Type B pancreatic cell (in vitro differentiated cells): ENCODE results near the gene GATA3. TPM values are rescaled to one million over a fixed set of nuclear protein-coding genes. Genes with fewer than 3 reads are reported as not detected.

Experiments used
- DNase-seq: peaks from one replicate; pipeline ENCODE4 v3.0.0; 2021; ENCODE audit warnings: mixed read lengths; ENCODE audit not compliant: unreplicated experiment; ENCODE audit errors: extremely low spot score
- H3K27ac Mint-ChIP-seq: 2 replicates; pipeline ENCODE4 v1.8.0; 2021; ENCODE audit warnings: mild to moderate bottlenecking, mixed read lengths
- H3K27me3 Mint-ChIP-seq: 2 replicates; pipeline ENCODE4 v1.8.0; 2021; ENCODE audit warnings: mixed read lengths
- H3K36me3 Mint-ChIP-seq: 2 replicates; pipeline ENCODE4 v1.8.0; 2021; ENCODE audit warnings: mixed read lengths
- H3K4me1 Mint-ChIP-seq: one replicate; pipeline ENCODE4 v1.8.0; 2021; ENCODE audit warnings: mixed read lengths; ENCODE audit not compliant: unreplicated experiment
- H3K4me3 Mint-ChIP-seq: 2 replicates; pipeline ENCODE4 v1.8.0; 2021; ENCODE audit warnings: mild to moderate bottlenecking, mixed read lengths
- H3K9me3 Mint-ChIP-seq: 2 replicates; pipeline ENCODE4 v1.8.0; 2021; ENCODE audit warnings: mixed read lengths
- total RNA-seq: library from RNA; stranded (reverse); gene quantifications from 2 replicates; pipeline ENCODE4 v1.2.1, GENCODE V29; 2021; ENCODE audit warnings: low replicate concordance
- TF ChIP-seq, protein P1 (sequence below): fragments of 200-600 bp; sonication (generic); conservative IDR thresholded peaks from 2 replicates; pipeline ENCODE4 v1.5.0; 2021; ENCODE audit warnings: antibody characterized with exemption, mild to moderate bottlenecking

The GATA3 gene
- total RNA-seq, 1 donor from 2014 or later: 18.5 TPM

DNA sequence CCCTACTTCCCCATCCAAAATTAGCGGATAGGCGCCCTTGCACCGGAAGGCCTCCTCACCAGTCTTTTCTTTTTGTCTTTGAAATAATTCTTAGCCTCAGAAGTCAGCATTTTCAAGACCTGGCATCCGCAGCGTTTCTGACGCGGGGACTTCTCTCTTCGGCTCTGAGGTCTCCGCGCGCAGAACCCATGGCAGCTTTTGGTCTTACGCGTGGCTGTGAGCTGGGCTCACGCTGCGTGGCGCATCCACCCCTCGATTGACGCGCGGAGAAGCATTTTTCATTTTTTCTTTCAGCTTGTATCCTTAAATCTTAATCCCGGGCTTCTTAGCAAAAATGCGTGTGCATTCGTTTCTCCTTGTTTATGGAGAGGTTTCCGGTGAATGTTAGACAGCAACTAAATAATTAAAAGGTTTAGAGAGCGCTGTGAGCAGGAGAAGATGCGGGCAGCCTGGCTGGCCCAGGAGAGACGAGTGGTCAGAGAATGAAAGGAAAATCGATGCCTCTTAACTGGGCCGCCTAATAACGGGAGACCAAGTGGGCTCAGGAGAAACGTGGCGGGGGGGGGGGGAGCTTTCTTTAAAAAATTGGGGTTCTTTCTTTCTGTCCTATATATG lies 2.0 kb upstream of the GATA3 start:
- DNase-seq: no peak
- H3K4me1 Mint-ChIP-seq: peaks cover 19% of the 10 kb centered on the region
- H3K27ac Mint-ChIP-seq: peak overlapping the region; percentile 97
- H3K27me3 Mint-ChIP-seq: peaks cover 62% of the 10 kb centered on the region
- H3K4me3 Mint-ChIP-seq: peak overlapping the region; percentile 97
- TF ChIP-seq, protein P1, sequence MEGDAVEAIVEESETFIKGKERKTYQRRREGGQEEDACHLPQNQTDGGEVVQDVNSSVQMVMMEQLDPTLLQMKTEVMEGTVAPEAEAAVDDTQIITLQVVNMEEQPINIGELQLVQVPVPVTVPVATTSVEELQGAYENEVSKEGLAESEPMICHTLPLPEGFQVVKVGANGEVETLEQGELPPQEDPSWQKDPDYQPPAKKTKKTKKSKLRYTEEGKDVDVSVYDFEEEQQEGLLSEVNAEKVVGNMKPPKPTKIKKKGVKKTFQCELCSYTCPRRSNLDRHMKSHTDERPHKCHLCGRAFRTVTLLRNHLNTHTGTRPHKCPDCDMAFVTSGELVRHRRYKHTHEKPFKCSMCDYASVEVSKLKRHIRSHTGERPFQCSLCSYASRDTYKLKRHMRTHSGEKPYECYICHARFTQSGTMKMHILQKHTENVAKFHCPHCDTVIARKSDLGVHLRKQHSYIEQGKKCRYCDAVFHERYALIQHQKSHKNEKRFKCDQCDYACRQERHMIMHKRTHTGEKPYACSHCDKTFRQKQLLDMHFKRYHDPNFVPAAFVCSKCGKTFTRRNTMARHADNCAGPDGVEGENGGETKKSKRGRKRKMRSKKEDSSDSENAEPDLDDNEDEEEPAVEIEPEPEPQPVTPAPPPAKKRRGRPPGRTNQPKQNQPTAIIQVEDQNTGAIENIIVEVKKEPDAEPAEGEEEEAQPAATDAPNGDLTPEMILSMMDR: no peak
- H3K36me3 Mint-ChIP-seq: peaks cover 13% of the 10 kb centered on the region
- H3K9me3 Mint-ChIP-seq: no peaks in the 10 kb centered on the region

DNA sequence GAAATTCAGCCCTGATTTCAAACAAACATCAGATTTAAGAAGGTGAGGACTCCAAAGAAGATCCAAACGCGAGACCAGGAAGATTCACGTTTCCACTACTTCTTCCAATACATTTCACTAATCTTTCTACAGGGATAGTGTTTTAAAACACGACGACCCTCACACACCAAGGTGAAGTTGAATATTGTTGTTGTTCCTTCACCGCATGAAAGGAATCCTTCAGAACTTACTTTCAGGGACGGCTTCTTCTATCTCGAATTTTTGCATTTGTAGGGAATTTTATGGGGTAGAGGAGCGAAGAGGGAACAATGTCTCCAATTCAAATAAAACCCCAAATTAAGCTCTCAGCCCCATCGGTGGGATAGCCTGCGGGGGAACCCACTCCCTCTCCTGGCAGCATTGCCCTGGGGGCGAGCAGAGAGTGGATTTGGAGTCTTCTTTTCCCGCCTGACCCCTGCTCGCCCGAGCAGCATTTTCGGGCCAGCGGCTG lies 1.5 kb upstream of the GATA3 start:
- peak overlapping the region; percentile 97 for H3K27ac Mint-ChIP-seq
- TF ChIP-seq, protein P1: no peak
- H3K4me1 Mint-ChIP-seq: peaks cover 19% of the 10 kb centered on the region
- H3K27me3 Mint-ChIP-seq: peaks cover 62% of the 10 kb centered on the region
- peaks cover 17% of the 10 kb centered on the region for H3K36me3 Mint-ChIP-seq
- peak overlapping the region; percentile 97 for H3K4me3 Mint-ChIP-seq
- no peak for DNase-seq
- H3K9me3 Mint-ChIP-seq: no peaks in the 10 kb centered on the region

DNA sequence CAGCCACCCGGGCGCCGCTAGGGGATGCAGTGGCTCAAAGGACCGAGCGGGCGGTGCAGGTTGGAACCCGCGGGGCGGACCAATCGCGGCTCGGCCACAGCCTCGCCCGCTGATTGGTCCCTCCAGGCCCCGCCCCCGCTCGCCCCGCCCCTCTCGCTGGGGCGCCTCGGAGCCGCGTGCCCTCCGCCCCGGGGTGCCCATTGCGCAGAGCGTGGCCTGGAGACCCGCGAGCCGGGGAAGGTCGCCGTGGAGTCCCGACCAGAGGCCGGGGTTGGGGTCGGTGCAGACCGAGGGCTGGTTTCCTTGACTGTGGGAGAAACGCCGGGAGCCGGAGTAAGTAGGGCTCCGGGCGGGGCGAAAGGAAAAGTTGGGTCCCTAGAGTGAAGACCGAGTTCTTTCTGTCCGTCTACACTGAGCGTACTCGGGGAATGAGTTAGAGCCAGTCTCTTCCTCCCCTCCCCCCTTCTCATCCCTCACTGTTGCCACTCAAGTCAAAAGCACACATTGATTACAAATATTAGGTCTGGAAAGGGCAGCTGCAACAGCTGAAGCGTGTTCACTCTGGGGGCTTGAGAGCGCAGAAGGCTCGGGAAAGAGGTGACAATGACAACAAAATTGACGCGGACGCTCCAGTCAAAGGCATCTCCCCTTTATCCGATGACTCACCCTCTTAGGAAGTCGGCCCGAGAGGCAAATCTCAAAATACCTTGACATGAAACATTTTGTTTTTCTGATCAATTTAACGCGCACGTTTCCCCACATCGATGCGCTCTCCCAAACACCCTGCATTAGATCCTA lies 843 bp upstream of the GATA3 start:
- peak overlapping the region; percentile 97 for H3K4me3 Mint-ChIP-seq
- H3K4me1 Mint-ChIP-seq: peaks cover 19% of the 10 kb centered on the region
- H3K27ac Mint-ChIP-seq: peak overlapping the region; percentile 97
- H3K9me3 Mint-ChIP-seq: no peaks in the 10 kb centered on the region
- H3K27me3 Mint-ChIP-seq: peaks cover 60% of the 10 kb centered on the region
- DNase-seq: peak; percentile 93
- TF ChIP-seq, protein P1: peak; percentile 87
- peaks cover 17% of the 10 kb centered on the region for H3K36me3 Mint-ChIP-seq

DNA sequence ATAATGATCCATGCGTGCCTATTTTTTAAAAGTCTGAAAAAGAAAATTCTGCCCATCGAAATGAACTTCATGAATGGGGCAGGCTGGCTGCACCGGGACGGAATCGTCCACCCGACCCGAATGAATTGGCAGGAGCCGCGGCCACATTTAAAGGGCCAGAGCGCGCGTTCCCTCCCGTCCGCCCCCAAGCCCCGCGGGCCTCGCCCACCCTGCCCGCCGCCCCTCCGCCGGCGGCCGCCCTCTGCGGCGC lies 319 bp upstream of the GATA3 start:
- DNase-seq: no peak
- Mint-ChIP-seq H3K4me3 (peak overlapping the region; percentile 97), H3K27me3 (peaks cover 60% of the 10 kb centered on the region)

DNA sequence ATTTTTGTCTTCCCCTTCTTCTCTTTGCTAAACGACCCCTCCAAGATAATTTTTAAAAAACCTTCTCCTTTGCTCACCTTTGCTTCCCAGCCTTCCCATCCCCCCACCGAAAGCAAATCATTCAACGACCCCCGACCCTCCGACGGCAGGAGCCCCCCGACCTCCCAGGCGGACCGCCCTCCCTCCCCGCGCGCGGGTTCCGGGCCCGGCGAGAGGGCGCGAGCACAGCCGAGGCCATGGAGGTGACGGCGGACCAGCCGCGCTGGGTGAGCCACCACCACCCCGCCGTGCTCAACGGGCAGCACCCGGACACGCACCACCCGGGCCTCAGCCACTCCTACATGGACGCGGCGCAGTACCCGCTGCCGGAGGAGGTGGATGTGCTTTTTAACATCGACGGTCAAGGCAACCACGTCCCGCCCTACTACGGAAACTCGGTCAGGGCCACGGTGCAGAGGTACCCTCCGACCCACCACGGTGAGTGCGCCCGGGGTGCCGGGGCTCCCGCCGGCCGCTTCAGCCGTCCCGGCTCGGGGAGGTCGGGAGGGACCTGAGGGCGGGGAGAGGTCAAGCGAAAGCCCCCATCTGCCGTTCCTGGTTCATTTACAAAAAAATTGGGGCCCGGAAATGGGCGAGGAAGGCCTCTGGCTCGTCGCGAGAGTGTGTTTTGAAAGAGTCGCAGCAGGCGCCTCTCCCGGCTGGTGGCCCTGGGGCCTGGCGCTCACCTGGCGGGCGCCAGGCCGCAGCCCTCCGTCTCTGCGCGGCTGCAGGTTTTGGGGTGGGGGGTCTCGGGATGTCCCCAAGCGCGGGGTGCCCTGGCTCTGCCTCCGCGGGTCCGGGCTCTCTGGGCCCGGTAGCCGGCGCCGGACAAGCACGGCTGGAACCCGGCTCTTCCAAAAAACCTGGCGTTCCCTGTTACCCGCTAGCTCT lies 1.2 kb downstream of the GATA3 start:
- TF ChIP-seq, protein P1: no peak
- Mint-ChIP-seq H3K36me3 (peaks cover 33% of the 10 kb centered on the region), H3K4me1 (peaks cover 37% of the 10 kb centered on the region), H3K27me3 (peaks cover 74% of the 10 kb centered on the region), H3K27ac (peak overlapping the region; percentile 65), H3K9me3 (no peaks in the 10 kb centered on the region), H3K4me3 (peak overlapping the region; percentile 88)
- DNase-seq: no peak

More for the DNA sequence above, 319 bp upstream of the GATA3 start:
- Mint-ChIP-seq H3K4me1 (peaks cover 22% of the 10 kb centered on the region), H3K36me3 (peaks cover 19% of the 10 kb centered on the region), H3K9me3 (no peaks in the 10 kb centered on the region), H3K27ac (peak overlapping the region; percentile 97)
- TF ChIP-seq, protein P1: no peak
